ENCODE results near the gene CPNE8.

Gene CPNE8

GRCh38 chr12:38831715-38832114, 73.7 kb downstream of the CPNE8 start:
- Histone ChIP-seq H3K4me1 (no peaks in the 10 kb centered on the region), H3K36me3 (ENCODE audit: control insufficient read depth, insufficient read depth, low read length) (no peaks in the 10 kb centered on the region), H3K9ac (no peak overlapping the region), H3K4me3 (ENCODE audit: low read depth, low read length) (no peak overlapping the region), H3K27ac (no peak overlapping the region), H3K79me2 (no peaks in the 10 kb centered on the region), H3K9me3 (ENCODE audit: control insufficient read depth, low read length) (no peaks in the 10 kb centered on the region), H3K27me3 (ENCODE audit: control insufficient read depth, insufficient read depth, low read length) (no peaks in the 10 kb centered on the region), H2AFZ (no peak overlapping the region), H3K4me2 (ENCODE audit: low read length) (no peak overlapping the region)
- TF ChIP-seq CTCF (IDR thresholded peaks at IDR 0.05), result no peak

GRCh38 chr12:38825006-38825405, 80.4 kb downstream of the CPNE8 start:
- Histone ChIP-seq H2AFZ (no peak overlapping the region), H3K4me2 (ENCODE audit: low read length) (no peak overlapping the region), H3K79me2 (no peaks in the 10 kb centered on the region), H3K4me3 (ENCODE audit: low read depth, low read length) (no peak overlapping the region), H3K27me3 (ENCODE audit: control insufficient read depth, insufficient read depth, low read length) (no peaks in the 10 kb centered on the region), H3K9me3 (ENCODE audit: control insufficient read depth, low read length) (no peaks in the 10 kb centered on the region), H3K27ac (no peak overlapping the region), H3K9ac (no peak overlapping the region), H3K36me3 (ENCODE audit: control insufficient read depth, insufficient read depth, low read length) (no peaks in the 10 kb centered on the region), H3K4me1 (no peaks in the 10 kb centered on the region)
- TF ChIP-seq CTCF (IDR thresholded peaks at IDR 0.05), result no peak

- no peaks in the 10 kb centered on the region for H3K36me3 ChIP-seq (ENCODE audit: control insufficient read depth, insufficient read depth, low read length)
- H2AFZ ChIP-seq, result no peak overlapping the region
- H3K4me1 ChIP-seq, result no peaks in the 10 kb centered on the region
- no peaks in the 10 kb centered on the region for H3K79me2 ChIP-seq
- no peak overlapping the region for H3K9ac ChIP-seq
- no peaks in the 10 kb centered on the region for H3K27me3 ChIP-seq (ENCODE audit: control insufficient read depth, insufficient read depth, low read length)
- TF ChIP-seq CTCF (IDR thresholded peaks at IDR 0.05), result no peak
- H3K4me3 ChIP-seq (ENCODE audit: low read depth, low read length), result no peak overlapping the region
- H3K9me3 ChIP-seq (ENCODE audit: control insufficient read depth, low read length), result no peaks in the 10 kb centered on the region
- H3K27ac ChIP-seq, result no peak overlapping the region
- H3K4me2 ChIP-seq (ENCODE audit: low read length), result no peak overlapping the region
Observed at GRCh38 chr12:38823738-38824137, 81.7 kb downstream of the CPNE8 start.

GRCh38 chr12:38823314-38823713, 82.1 kb downstream of the CPNE8 start:
- Histone ChIP-seq H2AFZ (no peak overlapping the region), H3K4me3 (ENCODE audit: low read depth, low read length) (no peak overlapping the region), H3K9me3 (ENCODE audit: control insufficient read depth, low read length) (no peaks in the 10 kb centered on the region), H3K4me2 (ENCODE audit: low read length) (no peak overlapping the region), H3K79me2 (no peaks in the 10 kb centered on the region), H3K27me3 (ENCODE audit: control insufficient read depth, insufficient read depth, low read length) (no peaks in the 10 kb centered on the region), H3K36me3 (ENCODE audit: control insufficient read depth, insufficient read depth, low read length) (no peaks in the 10 kb centered on the region), H3K9ac (no peak overlapping the region), H3K4me1 (no peaks in the 10 kb centered on the region), H3K27ac (no peak overlapping the region)
- no peak for TF ChIP-seq CTCF (IDR thresholded peaks at IDR 0.05)

GRCh38 chr12:38817942-38818341, 87.4 kb downstream of the CPNE8 start:
- Histone ChIP-seq H3K9me3 (ENCODE audit: control insufficient read depth, low read length) (no peaks in the 10 kb centered on the region), H3K4me2 (ENCODE audit: low read length) (no peak overlapping the region), H3K4me3 (ENCODE audit: low read depth, low read length) (no peak overlapping the region), H2AFZ (no peak overlapping the region), H3K79me2 (no peaks in the 10 kb centered on the region), H3K4me1 (no peaks in the 10 kb centered on the region), H3K36me3 (ENCODE audit: control insufficient read depth, insufficient read depth, low read length) (no peaks in the 10 kb centered on the region), H3K9ac (no peak overlapping the region), H3K27ac (no peak overlapping the region), H3K27me3 (ENCODE audit: control insufficient read depth, insufficient read depth, low read length) (no peaks in the 10 kb centered on the region)
- no peak for TF ChIP-seq CTCF (IDR thresholded peaks at IDR 0.05)

All from parathyroid adenoma (tissue), 2 donors.